Vagina (tissue), 2 donors: Measurements from ENCODE around the gene LMOD3.

Experiments used
- CTCF ChIP-seq, 3 experiments: fragments of 450-650 bp in 2 of 3; fragments of 200-600 bp in 1 of 3; sonication (generic) in 1 of 3; IDR thresholded peaks; one replicate each; pipeline ENCODE4 v1.5.1; 2017 to 2019; ENCODE audit warnings: antibody characterized with exemption in 3 of 3, mild to moderate bottlenecking in 2 of 3, moderate library complexity in 2 of 3
- POLR2A ChIP-seq, 2 donors: fragments of 450-650 bp; IDR thresholded peaks; one replicate each; pipeline ENCODE4 v1.6.1; 2017; ENCODE audit warnings: antibody characterized with exemption in 2 of 2, mild to moderate bottlenecking in 2 of 2, moderate library complexity in 2 of 2
- POLR2AphosphoS5 ChIP-seq, 2 donors: sonication (generic); formaldehyde crosslinking; IDR thresholded peaks; one replicate each; pipeline ENCODE4 v1.9.0; 2017; ENCODE audit warnings: antibody characterized with exemption in 2 of 2, mild to moderate bottlenecking in 2 of 2, low read depth in 1 of 2; ENCODE audit not compliant: insufficient read depth in 1 of 2

- TF ChIP-seq CTCF (IDR thresholded peaks at IDR 0.05) (no peak), POLR2A (IDR thresholded peaks at IDR 0.05) (no peak), POLR2AphosphoS5 (IDR thresholded peaks at IDR 0.05; ENCODE audit: insufficient read depth in 1 of 2, low read depth in 1 of 2) (no peak)
Observed at GRCh38 chr3:69087030-69087791, 35.2 kb downstream of the LMOD3 start.
